ENCODE measurements around the gene PTGFRN. TPM values are rescaled to one million over a fixed set of nuclear protein-coding genes. Genes with fewer than 3 reads are reported as not detected.

PTGFRN gene
- total and polyA plus RNA-seq, 2 experiments from 2014 or later, result 16.6 to 31.0 TPM

DNA sequence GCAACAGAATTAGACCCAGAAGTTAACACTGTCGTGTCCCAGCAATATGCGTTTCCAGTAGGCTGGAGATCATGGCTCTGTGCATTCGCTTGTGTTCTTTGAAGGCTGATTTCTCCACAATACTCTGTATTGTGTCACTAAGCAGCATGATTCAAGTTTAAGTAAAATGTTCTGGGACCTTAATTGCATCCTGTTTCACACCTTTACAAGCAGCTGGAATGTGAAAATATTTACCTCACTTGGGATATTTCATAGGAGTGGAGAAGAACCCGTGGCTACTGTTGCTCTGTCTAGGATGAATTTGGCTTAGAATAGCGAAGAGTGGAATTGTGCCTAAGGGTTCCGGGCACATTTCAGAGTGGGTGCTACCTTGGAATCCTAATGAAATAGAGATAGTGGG is 6.3 kb downstream of the PTGFRN start:
- no peak overlapping the region for H2AFZ ChIP-seq
- H3K4me3 ChIP-seq, result no peak overlapping the region
- H4K20me1 ChIP-seq (ENCODE audit: insufficient read depth, poor library complexity, severe bottlenecking), result no peaks in the 10 kb centered on the region
- H3K9me2 ChIP-seq (replicated peaks; ENCODE audit: insufficient read depth), result no peaks in the 10 kb centered on the region
- H3K9me3 ChIP-seq (ENCODE audit: low read depth), result no peaks in the 10 kb centered on the region
- no peak overlapping the region for H3K27ac ChIP-seq
- H3K27me3 ChIP-seq, result no peaks in the 10 kb centered on the region
- H3K36me3 ChIP-seq (replicated peaks; ENCODE audit: insufficient read depth, low read depth), result no peaks in the 10 kb centered on the region
- DNase-seq (ENCODE audit: low spot score), result no peak
- H3K4me1 ChIP-seq (ENCODE audit: insufficient read depth), result peaks cover 16% of the 10 kb centered on the region
- peaks cover 88% of the 10 kb centered on the region for H3K79me2 ChIP-seq
- H3K4me2 ChIP-seq, result peak overlapping the region; percentile 28
- no peak for TF ChIP-seq EZH2phosphoT487 (IDR thresholded peaks at IDR 0.05; ENCODE audit: low read depth, severe bottlenecking, unreplicated experiment)
- no peak for TF ChIP-seq EZH2 (IDR thresholded peaks at IDR 0.05; ENCODE audit: borderline replicate concordance)
- 82% methylated on average over 6 of the region's 6 CpGs for WGBS (ENCODE audit: low lambda C conversion rate, missing lambda C conversion rate)

DNA sequence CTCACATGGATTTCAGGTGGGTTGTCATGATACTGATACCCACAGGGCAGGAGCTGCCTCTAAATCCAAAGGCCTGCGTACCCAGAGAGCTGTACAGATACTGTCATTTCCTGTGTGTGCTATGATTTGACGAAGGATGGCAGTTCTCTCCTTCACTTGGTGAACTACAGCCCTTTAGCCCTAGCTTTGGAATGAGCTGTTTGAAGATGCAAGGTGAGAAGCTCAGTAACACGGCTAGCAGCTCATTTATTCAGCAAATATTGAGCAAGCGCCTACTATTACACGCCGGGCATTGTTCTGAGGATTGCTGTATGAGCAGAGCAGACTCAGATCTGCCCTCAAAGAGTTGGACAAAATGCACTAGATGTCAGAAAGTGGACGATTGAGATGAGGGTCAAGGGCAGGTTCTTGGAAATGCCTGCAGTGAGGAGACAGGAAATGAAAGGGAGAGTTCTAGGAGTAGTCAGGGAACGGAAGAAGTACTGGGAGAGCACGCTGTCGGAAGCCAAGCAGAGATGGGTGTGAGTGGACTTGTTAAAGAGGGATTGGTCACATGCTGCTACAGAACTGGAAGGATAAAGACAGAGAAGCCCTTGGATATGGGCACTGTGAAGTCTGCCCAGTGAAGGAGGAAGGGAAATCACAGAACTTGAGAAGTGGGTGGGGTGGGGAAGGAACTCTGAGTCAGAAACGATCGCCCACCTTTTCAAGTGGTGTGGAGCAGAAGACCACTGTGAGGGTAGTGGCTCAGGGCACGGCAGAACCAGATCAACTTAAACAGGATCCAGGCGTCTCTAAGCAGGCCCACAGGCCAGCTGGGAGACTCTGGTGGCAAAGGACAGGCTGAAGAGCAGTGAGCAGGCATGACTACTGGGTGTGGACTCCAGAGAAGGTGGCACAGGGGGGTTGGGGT is 7.1 kb downstream of the PTGFRN start:
- H4K20me1 ChIP-seq (ENCODE audit: insufficient read depth, poor library complexity, severe bottlenecking), result no peaks in the 10 kb centered on the region
- no peaks in the 10 kb centered on the region for H3K27me3 ChIP-seq
- H3K4me2 ChIP-seq, result peak overlapping the region; percentile 7
- H3K9me2 ChIP-seq (replicated peaks; ENCODE audit: insufficient read depth), result no peaks in the 10 kb centered on the region
- H2AFZ ChIP-seq, result no peak overlapping the region
- H3K79me2 ChIP-seq, result peaks cover 85% of the 10 kb centered on the region
- H3K4me1 ChIP-seq (ENCODE audit: insufficient read depth), result peaks cover 13% of the 10 kb centered on the region
- TF ChIP-seq EZH2 (IDR thresholded peaks at IDR 0.05; ENCODE audit: borderline replicate concordance), result no peak
- no peak for TF ChIP-seq CTCF (IDR thresholded peaks at IDR 0.05; ENCODE audit: poor library complexity)
- no peak for TF ChIP-seq EZH2phosphoT487 (IDR thresholded peaks at IDR 0.05; ENCODE audit: low read depth, severe bottlenecking, unreplicated experiment)
- H3K4me3 ChIP-seq, result no peak overlapping the region
- H3K9me3 ChIP-seq (ENCODE audit: low read depth), result no peaks in the 10 kb centered on the region
- 66% methylated on average over 14 of the region's 14 CpGs for WGBS (ENCODE audit: low lambda C conversion rate, missing lambda C conversion rate)
- no peak overlapping the region for H3K27ac ChIP-seq
- H3K36me3 ChIP-seq (replicated peaks; ENCODE audit: insufficient read depth, low read depth), result no peaks in the 10 kb centered on the region
- peak; percentile 19 for DNase-seq (ENCODE audit: low spot score)

- Histone ChIP-seq H3K27me3 (no peaks in the 10 kb centered on the region), H2AFZ (no peak overlapping the region), H3K4me2 (no peak overlapping the region), H3K79me2 (peaks cover 83% of the 10 kb centered on the region), H3K4me3 (no peak overlapping the region), H3K4me1 (ENCODE audit: insufficient read depth) (peaks cover 13% of the 10 kb centered on the region), H3K27ac (no peak overlapping the region), H3K36me3 (replicated peaks; ENCODE audit: insufficient read depth, low read depth) (no peaks in the 10 kb centered on the region), H3K9me2 (replicated peaks; ENCODE audit: insufficient read depth) (no peaks in the 10 kb centered on the region), H4K20me1 (ENCODE audit: insufficient read depth, poor library complexity, severe bottlenecking) (no peaks in the 10 kb centered on the region), H3K9me3 (ENCODE audit: low read depth) (no peaks in the 10 kb centered on the region)
- no peak for TF ChIP-seq CTCF (IDR thresholded peaks at IDR 0.05; ENCODE audit: poor library complexity)
- no peak for TF ChIP-seq EZH2 (IDR thresholded peaks at IDR 0.05; ENCODE audit: borderline replicate concordance)
- no peak for TF ChIP-seq EZH2phosphoT487 (IDR thresholded peaks at IDR 0.05; ENCODE audit: low read depth, severe bottlenecking, unreplicated experiment)
- no peak for DNase-seq (ENCODE audit: low spot score)
- WGBS (ENCODE audit: low lambda C conversion rate, missing lambda C conversion rate), result 92% methylated on average over 5 of the region's 5 CpGs
Observed at GRCh38 chr1:116918714-116919357, 9.1 kb downstream of the PTGFRN start.

GRCh38 chr1:116919802-116920201 is 10.1 kb downstream of the PTGFRN start:
- Histone ChIP-seq H4K20me1 (ENCODE audit: insufficient read depth, poor library complexity, severe bottlenecking) (no peaks in the 10 kb centered on the region), H3K4me3 (no peak overlapping the region), H3K9me2 (replicated peaks; ENCODE audit: insufficient read depth) (no peaks in the 10 kb centered on the region), H3K27ac (no peak overlapping the region), H3K4me1 (ENCODE audit: insufficient read depth) (peaks cover 13% of the 10 kb centered on the region), H3K9me3 (ENCODE audit: low read depth) (no peaks in the 10 kb centered on the region), H3K36me3 (replicated peaks; ENCODE audit: insufficient read depth, low read depth) (no peaks in the 10 kb centered on the region), H3K79me2 (peaks cover 76% of the 10 kb centered on the region), H3K4me2 (no peak overlapping the region), H2AFZ (no peak overlapping the region), H3K27me3 (no peaks in the 10 kb centered on the region)
- no peak for DNase-seq (ENCODE audit: low spot score)
- TF ChIP-seq CTCF (IDR thresholded peaks at IDR 0.05; ENCODE audit: poor library complexity), result no peak
- 80% methylated on average over 2 of the region's 2 CpGs for WGBS (ENCODE audit: low lambda C conversion rate, missing lambda C conversion rate)

All from hepatocyte (in vitro differentiated cells).